Fibroblast of lung (primary cell): Measurements from ENCODE around the gene PRKCSH.

ENCODE experiments used
- EZH2 ChIP-seq: IDR thresholded peaks from 2 replicates; pipeline ENCODE4 v1.5.1; 2012; ENCODE audit warnings: low read length, control low read depth, mild to moderate bottlenecking; ENCODE audit errors: missing control alignments
- TF ChIP-seq, protein P1 (sequence below), 2 donors: IDR thresholded peaks in 1 of 2; conservative IDR thresholded peaks in 1 of 2; 1 replicate in 1 of 2; 2 replicates in 1 of 2; pipeline ENCODE4 v1.5.1; 2011 to 2012; ENCODE audit warnings: low read length in 2 of 2, control low read depth in 1 of 2, inconsistent platforms in 1 of 2, low read depth in 1 of 2, mild to moderate bottlenecking in 1 of 2

GRCh38 chr19:11486661-11487503 lies 51.4 kb downstream of the PRKCSH start:
- TF ChIP-seq, protein P1, sequence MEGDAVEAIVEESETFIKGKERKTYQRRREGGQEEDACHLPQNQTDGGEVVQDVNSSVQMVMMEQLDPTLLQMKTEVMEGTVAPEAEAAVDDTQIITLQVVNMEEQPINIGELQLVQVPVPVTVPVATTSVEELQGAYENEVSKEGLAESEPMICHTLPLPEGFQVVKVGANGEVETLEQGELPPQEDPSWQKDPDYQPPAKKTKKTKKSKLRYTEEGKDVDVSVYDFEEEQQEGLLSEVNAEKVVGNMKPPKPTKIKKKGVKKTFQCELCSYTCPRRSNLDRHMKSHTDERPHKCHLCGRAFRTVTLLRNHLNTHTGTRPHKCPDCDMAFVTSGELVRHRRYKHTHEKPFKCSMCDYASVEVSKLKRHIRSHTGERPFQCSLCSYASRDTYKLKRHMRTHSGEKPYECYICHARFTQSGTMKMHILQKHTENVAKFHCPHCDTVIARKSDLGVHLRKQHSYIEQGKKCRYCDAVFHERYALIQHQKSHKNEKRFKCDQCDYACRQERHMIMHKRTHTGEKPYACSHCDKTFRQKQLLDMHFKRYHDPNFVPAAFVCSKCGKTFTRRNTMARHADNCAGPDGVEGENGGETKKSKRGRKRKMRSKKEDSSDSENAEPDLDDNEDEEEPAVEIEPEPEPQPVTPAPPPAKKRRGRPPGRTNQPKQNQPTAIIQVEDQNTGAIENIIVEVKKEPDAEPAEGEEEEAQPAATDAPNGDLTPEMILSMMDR (conservative IDR thresholded peaks at IDR 0.05 in 1 of 2, IDR thresholded peaks at IDR 0.05 in 1 of 2; ENCODE audit: low read depth in 1 of 2, low read length in 2 of 2) = no peak
- no peak for TF ChIP-seq EZH2
